ENCODE data around the gene GPR171.
"Not testable (repeated sequence)": the region's sequence is repeated elsewhere in the genome, so short reads cannot be mapped to it uniquely, and the experiment has no call there.

GPR171 gene

GRCh38 chr3:151203051-151203420 lies at the start of gene GPR171:
Gene GPR171, minus strand, starts transcription at chr3:151203216. Its CDS starts 3,830 bp downstream, at chr3:151199386.
- DNase-seq (ENCODE audit: low read depth in 2 of 2), result peak; percentile 32 to 41

DNA sequence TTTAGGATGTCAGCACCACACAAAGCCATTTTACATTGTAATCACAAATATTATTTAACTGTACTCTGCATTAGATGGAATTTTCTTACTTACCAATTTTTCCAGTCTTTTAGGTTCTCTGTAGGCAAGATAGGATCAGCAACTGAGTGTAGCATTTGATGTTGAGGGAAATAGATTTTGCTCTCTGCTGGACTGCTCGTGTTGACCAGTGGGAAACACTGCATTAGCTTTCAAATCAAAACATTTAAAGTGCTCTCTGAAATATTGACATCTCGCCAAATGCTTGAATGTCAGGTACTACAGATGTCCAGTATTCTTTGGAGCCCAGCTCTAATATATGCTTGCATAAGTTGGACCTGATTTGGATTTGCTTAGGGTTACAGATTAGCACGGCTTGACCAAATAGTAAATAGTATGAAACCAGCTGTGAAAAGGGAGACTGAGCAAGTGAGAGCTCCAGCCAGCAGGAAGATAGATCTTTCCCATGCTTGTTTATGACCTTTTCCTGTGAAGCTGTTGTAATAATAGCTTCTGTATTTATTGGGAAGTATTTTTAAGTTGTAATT lies 45.8 kb upstream of the GPR171 start:
- DNase-seq (ENCODE audit: low read depth in 2 of 2), result no peak

DNA sequence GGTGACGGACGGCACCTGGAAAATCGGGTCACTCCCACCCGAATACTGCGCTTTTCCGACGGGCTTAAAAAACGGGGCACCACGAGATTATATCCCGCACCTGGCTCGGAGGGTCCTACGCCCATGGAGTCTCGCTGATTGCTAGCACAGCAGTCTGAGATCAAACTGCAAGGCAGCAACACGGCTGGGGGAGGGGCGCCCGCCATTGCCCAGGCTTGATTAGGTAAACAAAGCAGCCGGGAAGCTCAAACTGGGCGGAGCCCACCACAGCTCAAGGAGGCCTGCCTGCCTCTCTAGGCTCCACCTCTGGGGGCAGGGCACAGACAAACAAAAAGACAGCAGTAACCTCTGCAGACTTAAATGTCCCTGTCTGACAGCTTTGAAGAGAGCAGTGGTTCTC lies 39.0 kb upstream of the GPR171 start:
- DNase-seq (ENCODE audit: low read depth in 2 of 2), result not testable (repeated sequence)

DNA sequence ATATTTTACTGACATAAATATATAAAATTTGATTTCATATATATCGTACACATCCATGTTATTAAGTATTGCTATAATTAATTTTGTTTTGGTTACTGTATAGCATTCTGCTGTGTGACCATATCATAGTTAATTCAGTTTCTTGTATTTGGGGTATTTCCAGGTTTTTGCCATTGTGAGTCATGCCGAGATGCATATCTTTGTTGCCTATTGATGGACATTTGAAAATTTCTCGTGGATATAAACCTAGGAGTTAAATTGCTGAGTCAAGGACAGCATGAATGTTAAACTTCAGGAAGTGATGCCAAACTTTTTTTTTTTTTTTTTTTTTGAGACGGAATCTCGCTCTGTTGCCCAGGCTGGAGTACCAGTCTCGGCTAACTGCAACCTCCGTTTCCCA lies 33.7 kb upstream of the GPR171 start:
- no peak for DNase-seq (ENCODE audit: low read depth in 2 of 2)

- DNase-seq (ENCODE audit: low read depth in 2 of 2), result no peak
Observed at GRCh38 chr3:151236316-151236715, 33.3 kb upstream of the GPR171 start.

DNA sequence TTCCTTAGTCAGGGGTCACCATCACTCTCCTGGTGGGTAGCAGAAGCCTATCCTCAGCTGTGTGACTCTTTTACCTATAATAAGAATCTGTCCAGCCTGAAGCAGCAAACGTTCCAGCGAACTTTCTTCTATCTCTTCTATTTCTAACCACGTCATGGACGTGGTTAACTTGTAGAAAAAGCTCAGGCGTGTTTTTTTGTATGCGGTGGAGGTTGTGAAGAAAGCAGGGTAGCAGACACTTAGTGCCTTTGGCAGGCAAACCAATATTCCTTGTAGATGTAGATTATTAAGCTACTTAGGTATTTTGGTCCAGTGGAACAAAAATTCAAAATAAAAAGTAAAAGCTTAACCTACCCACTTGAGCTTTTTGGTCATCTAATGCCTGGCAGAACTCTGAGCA lies 31.8 kb upstream of the GPR171 start:
- DNase-seq (ENCODE audit: low read depth in 2 of 2), result no peak

DNA sequence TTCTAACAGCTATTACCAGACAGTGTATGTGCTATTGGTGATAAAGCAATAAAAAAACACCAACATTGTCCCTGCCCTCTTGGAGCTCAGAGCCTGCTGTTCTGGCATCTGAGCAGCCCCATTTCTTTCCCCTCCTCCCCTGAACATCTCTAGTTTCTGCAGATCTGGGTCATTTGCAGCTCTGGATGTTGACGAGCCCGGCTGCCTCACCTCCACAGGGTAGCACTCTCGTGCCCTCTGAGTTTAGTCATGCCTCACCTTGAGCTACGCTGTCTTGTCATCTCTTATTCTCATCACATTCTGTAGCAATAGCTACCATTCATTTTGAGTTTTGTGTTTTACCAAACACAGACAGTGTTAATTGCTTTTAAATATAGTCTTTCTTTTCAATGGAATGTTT lies 30.0 kb upstream of the GPR171 start:
- no peak for DNase-seq (ENCODE audit: low read depth in 2 of 2)

- DNase-seq (ENCODE audit: low read depth in 2 of 2), result not testable (repeated sequence)
Observed at GRCh38 chr3:151232403-151232802, 29.4 kb upstream of the GPR171 start.

- DNase-seq (ENCODE audit: low read depth in 2 of 2), result no peak
Observed at GRCh38 chr3:151230646-151231045, 27.6 kb upstream of the GPR171 start.

DNA sequence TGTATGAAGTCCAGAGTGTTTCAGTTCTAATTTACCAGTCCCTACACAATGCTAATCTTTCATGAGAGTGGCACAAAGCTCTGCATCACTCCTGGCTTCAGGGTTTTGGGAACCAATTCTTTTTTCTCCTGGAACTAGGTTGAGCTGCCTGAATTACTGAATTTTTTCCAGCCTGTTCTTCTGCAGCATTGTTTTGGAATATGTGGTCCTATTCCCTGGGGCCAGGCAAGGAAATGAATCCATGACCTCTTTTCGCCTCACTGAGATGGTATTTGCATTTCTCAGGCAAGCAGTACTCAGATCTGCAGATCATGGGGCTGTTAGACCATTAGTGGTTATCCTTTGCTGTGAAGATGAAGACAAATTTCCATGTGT lies 25.6 kb upstream of the GPR171 start:
- no peak for DNase-seq (ENCODE audit: low read depth in 2 of 2)

GRCh38 chr3:151227807-151228665 lies 25.0 kb upstream of the GPR171 start:
- DNase-seq (ENCODE audit: low read depth in 2 of 2), result peak; percentile 65 to 74

- DNase-seq (ENCODE audit: low read depth in 2 of 2), result no peak
Observed at GRCh38 chr3:151227266-151227806, 24.3 kb upstream of the GPR171 start.

- no peak for DNase-seq (ENCODE audit: low read depth in 2 of 2)
Observed at GRCh38 chr3:151226825-151227224, 23.8 kb upstream of the GPR171 start.

- DNase-seq (ENCODE audit: low read depth in 2 of 2), result no peak
Observed at GRCh38 chr3:151226088-151226563, 23.1 kb upstream of the GPR171 start.

GRCh38 chr3:151225040-151225975 lies 22.3 kb upstream of the GPR171 start:
- DNase-seq (ENCODE audit: low read depth in 2 of 2), result no peak

DNA sequence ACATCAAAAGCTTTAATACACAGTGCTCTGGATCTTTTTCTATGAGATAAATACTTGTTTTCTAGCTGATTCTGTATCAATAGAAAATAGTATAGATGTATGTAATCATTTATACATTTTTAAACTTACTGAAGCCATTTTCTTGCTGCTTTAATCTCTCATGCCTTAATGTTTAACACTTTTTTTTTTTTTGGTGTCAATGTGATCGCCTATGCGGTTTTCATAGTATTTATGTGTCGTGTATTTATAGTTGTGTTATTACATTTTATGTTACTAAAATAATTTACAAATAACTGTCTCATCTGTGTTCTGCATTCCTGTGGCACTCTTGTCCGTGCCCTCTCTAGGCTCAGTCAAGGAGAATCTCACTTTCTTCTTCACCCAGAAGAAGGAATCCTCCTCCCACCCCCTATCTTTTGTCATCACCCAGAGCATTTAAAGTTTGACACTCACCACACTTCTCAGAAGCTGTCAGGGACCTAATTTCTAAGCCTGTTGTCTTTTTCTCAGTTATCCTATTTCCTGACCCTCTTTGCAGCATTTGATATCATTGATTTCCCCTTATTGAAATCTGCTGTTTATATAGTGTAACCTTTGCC lies 21.4 kb upstream of the GPR171 start:
- no peak for DNase-seq (ENCODE audit: low read depth in 2 of 2)

GRCh38 chr3:151219056-151219455 lies 16.0 kb upstream of the GPR171 start:
- no peak for DNase-seq (ENCODE audit: low read depth in 2 of 2)

DNA sequence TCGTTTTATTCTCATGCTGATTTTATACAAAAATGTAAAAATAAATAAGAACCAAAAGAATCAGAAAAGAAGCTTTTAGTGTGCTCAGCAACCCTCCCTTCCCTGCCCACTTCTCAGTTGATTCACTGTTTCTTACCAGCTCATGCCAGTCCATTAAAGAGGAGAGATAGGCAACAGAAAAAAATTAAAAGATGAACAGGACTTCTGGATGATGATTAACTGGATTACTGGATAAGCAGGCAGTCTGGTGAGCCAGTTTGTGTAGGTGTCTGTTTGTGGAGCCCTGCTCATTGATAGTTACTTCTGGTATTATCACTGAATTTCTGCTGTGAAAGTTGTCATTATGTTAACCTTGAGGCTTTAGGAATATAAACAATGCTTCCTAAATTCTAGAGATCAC lies 15.1 kb upstream of the GPR171 start:
- no peak for DNase-seq (ENCODE audit: low read depth in 2 of 2)

- DNase-seq (ENCODE audit: low read depth in 2 of 2), result no peak
Observed at GRCh38 chr3:151216641-151217607, 13.9 kb upstream of the GPR171 start.

DNA sequence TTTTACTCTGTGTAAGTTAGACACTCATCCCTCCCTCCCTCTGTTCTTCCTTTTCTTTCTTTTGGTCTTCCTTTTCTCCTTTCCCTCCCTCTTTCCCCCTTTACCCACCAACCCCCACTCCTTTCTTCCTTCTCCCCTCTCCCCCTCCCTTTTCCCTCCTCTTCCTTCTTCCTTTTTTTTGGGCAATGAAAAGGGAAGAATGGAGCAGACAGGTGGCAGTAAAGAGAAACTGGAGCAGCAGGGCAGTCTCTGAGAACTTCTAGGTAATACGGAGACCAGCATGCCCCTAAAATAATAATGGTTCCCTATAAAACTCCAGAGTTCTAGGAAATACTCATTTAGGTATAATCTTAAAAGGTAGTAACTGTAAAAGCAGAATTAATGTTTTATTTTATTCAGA lies 11.4 kb upstream of the GPR171 start:
- DNase-seq (ENCODE audit: low read depth in 2 of 2), result no peak

All from stimulated activated CD8-positive, alpha-beta memory T cell treated with anti-CD3 and anti-CD28 coated beads, Interleukin-2, amount 100 ng/mL, for 48 hours (primary cell).